K562 (cell line): Measurements from ENCODE around the gene CYP51A1. TPM values are rescaled to one million over a fixed set of nuclear protein-coding genes. Genes with fewer than 3 reads are reported as not detected.

ENCODE experiments used
- ELF1 ChIP-seq: fragments of 200-800 bp; sonication (Bioruptor generic); IDR thresholded peaks from 2 replicates; pipeline ENCODE4 v1.6.1; 2016; ENCODE audit warnings: missing genetic modification characterization, missing compliant biosample characterization
- RB1 ChIP-seq: fragments of 450-650 bp; IDR thresholded peaks from 2 replicates; pipeline ENCODE4 v1.6.1; 2017; ENCODE audit warnings: low read depth, mild to moderate bottlenecking
- RFX5 ChIP-seq: IDR thresholded peaks from 2 replicates; pipeline ENCODE4 v1.6.1; 2011; ENCODE audit warnings: low read depth, mild to moderate bottlenecking, improper control_type of control experiment, low read length
- RUNX1 ChIP-seq: sonication (generic); IDR thresholded peaks from 2 replicates; pipeline ENCODE4 v1.6.1; 2016; ENCODE audit warnings: antibody characterized with exemption, low read depth
- SIN3B ChIP-seq: fragments of 450-650 bp; IDR thresholded peaks from 2 replicates; pipeline ENCODE4 v1.6.1; 2017; ENCODE audit warnings: low read depth, mild to moderate bottlenecking, moderate library complexity
- SMC3 ChIP-seq: conservative IDR thresholded peaks from 2 replicates; pipeline ENCODE4 v1.6.1; 2011; ENCODE audit warnings: low read depth, low read length, improper control_type of control experiment; ENCODE audit not compliant: insufficient read depth
- SP1 ChIP-seq: sonication (generic); formaldehyde crosslinking; IDR thresholded peaks from 2 replicates; pipeline ENCODE4 v1.8.1; 2022; ENCODE audit warnings: mild to moderate bottlenecking, missing genetic modification reagents
- SPI1 ChIP-seq: IDR thresholded peaks from 2 replicates; pipeline ENCODE4 v1.6.1; 2011; ENCODE audit warnings: low read depth, low read length, control low read depth, borderline replicate concordance
- TOE1 ChIP-seq, 2 experiments: fragments of 450-650 bp in 1 of 2; sonication (generic) in 1 of 2; formaldehyde crosslinking in 1 of 2; IDR thresholded peaks; 2 replicates each; pipeline versions ENCODE4 v1.7.1 to v1.8.0; 2016 to 2022; ENCODE audit warnings: borderline replicate concordance in 2 of 2, mild to moderate bottlenecking in 2 of 2, antibody characterized with exemption in 1 of 2, inconsistent platforms in 1 of 2, low read depth in 1 of 2, missing genetic modification reagents in 1 of 2, moderate library complexity in 1 of 2
- ZNF586 ChIP-seq: fragments of 450-650 bp; formaldehyde crosslinking; conservative IDR thresholded peaks from 2 replicates; pipeline ENCODE4 v1.4.0; 2020; ENCODE audit warnings: mild to moderate bottlenecking, moderate library complexity
- ZNF707 ChIP-seq: fragments of 250-450 bp; sonication (Bioruptor Pico); conservative IDR thresholded peaks from 2 replicates; pipeline ENCODE4 v1.8.0; 2022; ENCODE audit warnings: inconsistent platforms, mild to moderate bottlenecking, moderate library complexity
- polyA plus RNA-seq, 8 experiments: library from polyadenylated mRNA; depleted of rRNA in 4 of 8; stranded (reverse) in 5 of 8; unstranded in 3 of 8; fragments of >200 nt; fragmentation: Nextera tagmentation in 2 of 8; fragmentation: Illumina TruSeq in 1 of 8; extraction: Ambion mirVana in 2 of 8; extraction: Trizol in 1 of 8; gene quantifications; 2 replicates each; pipeline versions ENCODE4 v1.2.1 to v1.2.3, GENCODE V29; 2011 to 2014; ENCODE audit warnings: inconsistent platforms in 1 of 8, missing spikeins in 1 of 8
- total RNA-seq, 7 experiments: library from RNA; depleted of rRNA in 6 of 7; stranded (reverse); fragments of >200 nt in 6 of 7; fragmentation: Illumina TruSeq in 2 of 7; extraction: Trizol in 2 of 7; gene quantifications; 2 replicates each; pipeline versions ENCODE4 v1.2.1 to v1.2.3, GENCODE V29; 2011 to 2021; ENCODE audit warnings: low replicate concordance in 1 of 7
- TF ChIP-seq, protein P1 (sequence below): sonication (generic); formaldehyde crosslinking; IDR thresholded peaks from 2 replicates; pipeline ENCODE4 v1.9.0; 2022; ENCODE audit warnings: mild to moderate bottlenecking, missing genetic modification reagents
- TF ChIP-seq, protein P2 (sequence below): fragments of 250-450 bp; sonication (Bioruptor Pico); IDR thresholded peaks from 2 replicates; pipeline ENCODE4 v1.8.0; 2022; ENCODE audit warnings: inconsistent platforms
- TF ChIP-seq, protein P3 (sequence below), 2 experiments: fragments of 450-650 bp; IDR thresholded peaks; 2 replicates each; pipeline ENCODE4 v1.6.1; 2016
- TF ChIP-seq, protein P4 (sequence below): fragments of 450-650 bp; IDR thresholded peaks from 2 replicates; pipeline ENCODE4 v1.6.1; 2016; ENCODE audit warnings: low read depth

CYP51A1 gene
- total and polyA plus RNA-seq, 9 of the 15 experiments (the other 6 are each of a cell fraction or from before 2014, with no cell fraction given) = 35.4 to 151 (median 80.3) TPM

DNA sequence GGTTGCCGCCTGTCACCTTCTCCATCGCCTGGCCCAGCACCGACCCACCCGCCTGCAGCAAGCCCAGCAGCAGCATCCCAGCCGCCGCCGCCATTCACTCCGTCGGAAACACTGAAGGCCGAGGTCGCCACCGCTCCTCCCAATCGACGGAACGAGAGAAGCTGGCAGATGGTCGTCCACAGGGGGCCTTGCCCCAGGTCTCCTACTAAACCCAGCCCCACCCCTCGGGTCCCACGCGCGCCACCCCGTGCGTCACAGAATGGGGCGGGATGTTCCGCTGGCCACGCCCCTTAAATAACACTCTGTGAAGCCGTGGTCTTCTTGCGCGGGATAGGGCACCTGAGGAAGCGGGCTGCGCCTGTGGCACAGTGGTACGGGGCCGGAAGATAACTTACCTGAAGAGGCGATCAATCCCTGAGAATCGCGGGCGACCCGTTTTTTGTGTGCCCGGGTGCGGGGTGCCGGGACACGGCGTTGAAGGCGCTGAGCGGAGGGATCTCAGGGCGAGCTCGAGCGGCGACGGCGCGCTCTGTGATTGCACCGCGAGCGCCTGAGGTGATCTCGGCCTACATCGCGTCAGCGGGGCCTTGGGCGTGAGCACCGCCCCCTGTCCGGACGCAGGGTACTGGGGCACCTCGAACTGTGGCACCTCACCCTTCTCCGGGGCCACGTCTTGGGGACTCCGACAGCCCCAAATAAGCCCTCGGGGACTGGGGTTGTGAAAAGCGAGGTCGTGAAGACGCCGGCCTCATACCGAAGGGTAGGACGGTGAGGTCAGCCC is at the start of gene CYP51A1 (continued):
- TF ChIP-seq, protein P1, sequence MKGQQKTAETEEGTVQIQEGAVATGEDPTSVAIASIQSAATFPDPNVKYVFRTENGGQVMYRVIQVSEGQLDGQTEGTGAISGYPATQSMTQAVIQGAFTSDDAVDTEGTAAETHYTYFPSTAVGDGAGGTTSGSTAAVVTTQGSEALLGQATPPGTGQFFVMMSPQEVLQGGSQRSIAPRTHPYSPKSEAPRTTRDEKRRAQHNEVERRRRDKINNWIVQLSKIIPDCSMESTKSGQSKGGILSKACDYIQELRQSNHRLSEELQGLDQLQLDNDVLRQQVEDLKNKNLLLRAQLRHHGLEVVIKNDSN = peak; percentile 59
- TF ChIP-seq RB1 = peak; percentile 93
- no peak for TF ChIP-seq RFX5
- TF ChIP-seq, protein P2, sequence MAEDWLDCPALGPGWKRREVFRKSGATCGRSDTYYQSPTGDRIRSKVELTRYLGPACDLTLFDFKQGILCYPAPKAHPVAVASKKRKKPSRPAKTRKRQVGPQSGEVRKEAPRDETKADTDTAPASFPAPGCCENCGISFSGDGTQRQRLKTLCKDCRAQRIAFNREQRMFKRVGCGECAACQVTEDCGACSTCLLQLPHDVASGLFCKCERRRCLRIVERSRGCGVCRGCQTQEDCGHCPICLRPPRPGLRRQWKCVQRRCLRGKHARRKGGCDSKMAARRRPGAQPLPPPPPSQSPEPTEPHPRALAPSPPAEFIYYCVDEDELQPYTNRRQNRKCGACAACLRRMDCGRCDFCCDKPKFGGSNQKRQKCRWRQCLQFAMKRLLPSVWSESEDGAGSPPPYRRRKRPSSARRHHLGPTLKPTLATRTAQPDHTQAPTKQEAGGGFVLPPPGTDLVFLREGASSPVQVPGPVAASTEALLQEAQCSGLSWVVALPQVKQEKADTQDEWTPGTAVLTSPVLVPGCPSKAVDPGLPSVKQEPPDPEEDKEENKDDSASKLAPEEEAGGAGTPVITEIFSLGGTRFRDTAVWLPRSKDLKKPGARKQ = no peak
- TF ChIP-seq TOE1 (IDR thresholded peaks at IDR 0.05; ENCODE audit: borderline replicate concordance) = peak; percentile 93
- no peak for TF ChIP-seq TOE1 (CRISPR knock-in tag; IDR thresholded peaks at IDR 0.05; ENCODE audit: borderline replicate concordance, low read depth)
- peak; percentile 99 for TF ChIP-seq SP1
- TF ChIP-seq ZNF586 = no peak
- TF ChIP-seq SPI1 = no peak
- TF ChIP-seq, protein P3, sequence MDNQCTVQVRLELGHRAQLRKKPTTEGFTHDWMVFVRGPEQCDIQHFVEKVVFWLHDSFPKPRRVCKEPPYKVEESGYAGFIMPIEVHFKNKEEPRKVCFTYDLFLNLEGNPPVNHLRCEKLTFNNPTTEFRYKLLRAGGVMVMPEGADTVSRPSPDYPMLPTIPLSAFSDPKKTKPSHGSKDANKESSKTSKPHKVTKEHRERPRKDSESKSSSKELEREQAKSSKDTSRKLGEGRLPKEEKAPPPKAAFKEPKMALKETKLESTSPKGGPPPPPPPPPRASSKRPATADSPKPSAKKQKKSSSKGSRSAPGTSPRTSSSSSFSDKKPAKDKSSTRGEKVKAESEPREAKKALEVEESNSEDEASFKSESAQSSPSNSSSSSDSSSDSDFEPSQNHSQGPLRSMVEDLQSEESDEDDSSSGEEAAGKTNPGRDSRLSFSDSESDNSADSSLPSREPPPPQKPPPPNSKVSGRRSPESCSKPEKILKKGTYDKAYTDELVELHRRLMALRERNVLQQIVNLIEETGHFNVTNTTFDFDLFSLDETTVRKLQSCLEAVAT (IDR thresholded peaks at IDR 0.05) = peak; percentile 54 to 87; a peak in 2 of 4 replicates
- TF ChIP-seq SMC3 = 0 out of 2 replicates have a peak, but pooled peaks have one; percentile 22
- TF ChIP-seq RUNX1 = no peak
- TF ChIP-seq, protein P4, sequence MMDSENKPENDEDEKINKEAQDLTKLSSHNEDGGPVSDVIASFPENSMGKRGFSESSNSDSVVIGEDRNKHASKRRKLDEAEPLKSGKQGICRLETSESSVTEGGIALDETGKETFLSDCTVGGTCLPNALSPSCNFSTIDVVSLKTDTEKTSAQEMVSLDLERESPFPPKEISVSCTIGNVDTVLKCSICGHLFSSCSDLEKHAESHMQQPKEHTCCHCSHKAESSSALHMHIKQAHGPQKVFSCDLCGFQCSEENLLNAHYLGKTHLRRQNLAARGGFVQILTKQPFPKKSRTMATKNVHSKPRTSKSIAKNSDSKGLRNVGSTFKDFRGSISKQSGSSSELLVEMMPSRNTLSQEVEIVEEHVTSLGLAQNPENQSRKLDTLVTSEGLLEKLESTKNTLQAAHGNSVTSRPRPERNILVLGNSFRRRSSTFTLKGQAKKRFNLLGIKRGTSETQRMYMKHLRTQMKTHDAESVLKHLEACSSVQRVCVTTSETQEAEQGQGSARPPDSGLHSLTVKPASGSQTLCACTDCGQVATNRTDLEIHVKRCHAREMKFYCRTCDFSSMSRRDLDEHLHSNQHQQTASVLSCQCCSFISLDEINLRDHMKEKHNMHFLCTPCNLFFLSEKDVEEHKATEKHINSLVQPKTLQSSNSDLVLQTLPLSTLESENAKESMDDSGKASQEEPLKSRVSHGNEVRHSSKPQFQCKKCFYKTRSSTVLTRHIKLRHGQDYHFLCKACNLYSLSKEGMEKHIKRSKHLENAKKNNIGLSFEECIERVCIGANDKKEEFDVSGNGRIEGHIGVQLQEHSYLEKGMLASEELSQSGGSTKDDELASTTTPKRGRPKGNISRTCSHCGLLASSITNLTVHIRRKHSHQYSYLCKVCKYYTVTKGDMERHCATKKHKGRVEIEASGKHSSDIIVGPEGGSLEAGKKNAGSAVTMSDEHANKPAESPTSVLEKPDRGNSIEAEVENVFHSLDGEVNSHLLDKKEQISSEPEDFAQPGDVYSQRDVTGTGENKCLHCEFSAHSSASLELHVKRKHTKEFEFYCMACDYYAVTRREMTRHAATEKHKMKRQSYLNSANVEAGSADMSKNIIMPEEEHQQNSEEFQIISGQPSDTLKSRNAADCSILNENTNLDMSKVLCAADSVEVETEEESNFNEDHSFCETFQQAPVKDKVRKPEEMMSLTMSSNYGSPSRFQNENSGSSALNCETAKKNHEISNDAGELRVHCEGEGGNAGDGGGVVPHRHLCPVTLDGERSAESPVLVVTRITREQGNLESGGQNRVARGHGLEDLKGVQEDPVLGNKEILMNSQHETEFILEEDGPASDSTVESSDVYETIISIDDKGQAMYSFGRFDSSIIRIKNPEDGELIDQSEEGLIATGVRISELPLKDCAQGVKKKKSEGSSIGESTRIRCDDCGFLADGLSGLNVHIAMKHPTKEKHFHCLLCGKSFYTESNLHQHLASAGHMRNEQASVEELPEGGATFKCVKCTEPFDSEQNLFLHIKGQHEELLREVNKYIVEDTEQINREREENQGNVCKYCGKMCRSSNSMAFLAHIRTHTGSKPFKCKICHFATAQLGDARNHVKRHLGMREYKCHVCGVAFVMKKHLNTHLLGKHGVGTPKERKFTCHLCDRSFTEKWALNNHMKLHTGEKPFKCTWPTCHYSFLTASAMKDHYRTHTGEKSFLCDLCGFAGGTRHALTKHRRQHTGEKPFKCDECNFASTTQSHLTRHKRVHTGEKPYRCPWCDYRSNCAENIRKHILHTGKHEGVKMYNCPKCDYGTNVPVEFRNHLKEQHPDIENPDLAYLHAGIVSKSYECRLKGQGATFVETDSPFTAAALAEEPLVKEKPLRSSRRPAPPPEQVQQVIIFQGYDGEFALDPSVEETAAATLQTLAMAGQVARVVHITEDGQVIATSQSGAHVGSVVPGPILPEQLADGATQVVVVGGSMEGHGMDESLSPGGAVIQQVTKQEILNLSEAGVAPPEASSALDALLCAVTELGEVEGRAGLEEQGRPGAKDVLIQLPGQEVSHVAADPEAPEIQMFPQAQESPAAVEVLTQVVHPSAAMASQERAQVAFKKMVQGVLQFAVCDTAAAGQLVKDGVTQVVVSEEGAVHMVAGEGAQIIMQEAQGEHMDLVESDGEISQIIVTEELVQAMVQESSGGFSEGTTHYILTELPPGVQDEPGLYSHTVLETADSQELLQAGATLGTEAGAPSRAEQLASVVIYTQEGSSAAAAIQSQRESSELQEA = no peak
- no peak for TF ChIP-seq ZNF707 (CRISPR knock-in tag)
- peak; percentile 85 for TF ChIP-seq SIN3B
- no peak; the same call in 1 of the 2 replicates for TF ChIP-seq ELF1 (tag)
